A673 (cell line): ENCODE data around the gene C3orf70. TPM values are rescaled to one million over a fixed set of nuclear protein-coding genes. Genes with fewer than 3 reads are reported as not detected.

ENCODE experiments used
- BruUV-seq: library from RNA; stranded (reverse); fragments of 400-500 nt; replicated peaks from 2 replicates; lab custom pipeline; 2021; lab: Mats Ljungman, UMichigan
- CTCF ChIA-PET: fragments of 300-600 bp; sonication (Branson Sonifier 250); formaldehyde crosslinking; loops from one replicate; lab custom pipeline; 2022; ENCODE audit warnings: antibody characterized with exemption; lab: Charles Lee
- POLR2A ChIA-PET: fragments of 300-600 bp; sonication (Branson Sonifier 250); formaldehyde crosslinking; loops from one replicate; lab custom pipeline; 2022; ENCODE audit warnings: antibody characterized with exemption; ENCODE audit not compliant: low non-redundant PET; lab: Charles Lee
- DNase-seq: peaks from one replicate; pipeline ENCODE4 v3.0.0-alpha.2; 2015; ENCODE audit warnings: low spot score
- H3K27ac ChIP-seq: fragments of 200-600 bp; sonication (generic); 2 replicates; pipeline ENCODE4 v1.5.1; 2016; ENCODE audit warnings: mixed run types, low read depth, mild to moderate bottlenecking, mixed read lengths, antibody characterized with exemption, low read length; ENCODE audit not compliant: poor library complexity, severe bottlenecking
- H3K27me3 ChIP-seq: fragments of 200-600 bp; sonication (generic); replicated peaks from 2 replicates; pipeline ENCODE4 v1.6.1; 2017; ENCODE audit warnings: mixed run types, low read depth, mild to moderate bottlenecking, mixed read lengths, antibody characterized with exemption, low read length; ENCODE audit not compliant: insufficient read depth, poor library complexity
- H3K36me3 ChIP-seq: fragments of 200-600 bp; sonication (generic); 2 replicates; pipeline ENCODE4 v1.6.1; 2016; ENCODE audit warnings: mixed run types, mild to moderate bottlenecking, mixed read lengths, antibody characterized with exemption, low read length; ENCODE audit not compliant: insufficient read depth, poor library complexity, severe bottlenecking
- H3K4me1 ChIP-seq: fragments of 200-600 bp; sonication (generic); 2 replicates; pipeline ENCODE4 v1.6.1; 2017; ENCODE audit warnings: mixed run types, mild to moderate bottlenecking, mixed read lengths, antibody characterized with exemption, low read length; ENCODE audit not compliant: insufficient read depth, poor library complexity, severe bottlenecking
- H3K4me3 ChIP-seq: fragments of 200-600 bp; sonication (generic); 2 replicates; pipeline ENCODE4 v1.5.1; 2016; ENCODE audit warnings: low read depth, mixed run types, mild to moderate bottlenecking, mixed read lengths, low read length; ENCODE audit not compliant: poor library complexity, severe bottlenecking
- H3K9me3 ChIP-seq: fragments of 200-600 bp; sonication (generic); 2 replicates; pipeline ENCODE4 v1.6.1; 2016; ENCODE audit warnings: mixed run types, low read depth, mild to moderate bottlenecking, mixed read lengths, antibody characterized with exemption, low read length; ENCODE audit not compliant: poor library complexity, severe bottlenecking
- EZH2 ChIP-seq: fragments of 200-600 bp; sonication (generic); IDR thresholded peaks from 2 replicates; pipeline ENCODE4 v1.6.1; 2017; ENCODE audit warnings: borderline replicate concordance, low read depth, mild to moderate bottlenecking, mixed read lengths, antibody characterized with exemption, low read length; ENCODE audit not compliant: poor library complexity, severe bottlenecking
- intact Hi-C: fragments of 100-400 bp; cut with micrococcal nuclease; formaldehyde crosslinking; loops from one replicate; pipeline ENCODE4 v1.10.0; 2022; ENCODE audit not compliant: unreplicated experiment
- total RNA-seq: library from RNA; stranded (reverse); gene quantifications from 2 replicates; pipeline ENCODE4 v1.2.3, GENCODE V29; 2021
- TF ChIP-seq, protein P1 (sequence below): fragments of 300-800, 200-600 bp; sonication (generic); conservative IDR thresholded peaks from 2 replicates; pipeline ENCODE4 v1.5.1; 2017; ENCODE audit warnings: low read depth, mild to moderate bottlenecking, antibody characterized with exemption, low read length, moderate library complexity, mixed read lengths

C3orf70 gene
- total RNA-seq, 1 experiment from 2014 or later = 0.26 TPM

DNA sequence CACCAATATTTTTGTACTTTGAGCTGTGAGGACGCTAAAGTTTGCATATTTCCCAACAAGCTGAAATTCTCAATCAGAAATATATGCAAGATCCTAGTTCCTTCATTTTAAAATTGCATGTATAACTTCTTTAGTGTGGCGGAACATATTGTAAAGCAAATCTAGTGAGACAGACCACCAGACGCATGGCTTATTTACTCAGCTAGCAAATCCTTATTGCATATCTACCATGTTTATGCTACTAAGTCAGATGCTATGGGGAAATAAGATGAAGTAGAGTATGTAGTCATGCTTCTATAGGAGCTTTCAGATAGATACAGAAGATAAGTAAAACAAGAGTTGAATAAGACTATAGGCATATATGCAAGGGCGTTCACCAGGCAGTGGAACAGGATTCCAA, 62.0 kb downstream of the C3orf70 start:
- intact Hi-C loops = no loop called here
- CTCF ChIA-PET = no interaction called here
- BruUV-seq = no TSS peak

DNA sequence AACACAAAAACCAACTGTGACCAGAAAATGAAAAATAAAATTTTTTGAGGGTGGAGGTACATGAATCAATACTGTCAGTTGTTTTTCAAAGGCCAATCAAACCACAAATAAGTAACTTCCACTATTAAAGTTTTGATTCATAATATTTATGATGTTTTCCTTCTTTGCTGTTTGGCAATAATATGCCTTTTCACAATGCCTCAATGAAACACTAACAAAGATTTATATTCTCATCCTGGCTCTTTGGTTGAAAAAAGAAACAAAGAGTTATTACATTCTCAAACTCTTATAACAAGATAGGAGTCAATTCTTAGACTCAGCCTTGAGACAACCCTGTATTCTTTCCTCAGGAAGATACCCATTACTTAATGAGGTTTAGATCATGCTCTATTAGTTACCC, 63.1 kb downstream of the C3orf70 start:
- Histone ChIP-seq H3K27me3 (no peaks in the 10 kb centered on the region), H3K4me1 (no peaks in the 10 kb centered on the region), H3K4me3 (no peak overlapping the region), H3K9me3 (no peaks in the 10 kb centered on the region), H3K36me3 (no peaks in the 10 kb centered on the region), H3K27ac (no peak overlapping the region)
- no peak for DNase-seq
- POLR2A ChIA-PET = no interaction called here
- no TSS peak for BruUV-seq
- no peak for TF ChIP-seq EZH2
- TF ChIP-seq, protein P1, sequence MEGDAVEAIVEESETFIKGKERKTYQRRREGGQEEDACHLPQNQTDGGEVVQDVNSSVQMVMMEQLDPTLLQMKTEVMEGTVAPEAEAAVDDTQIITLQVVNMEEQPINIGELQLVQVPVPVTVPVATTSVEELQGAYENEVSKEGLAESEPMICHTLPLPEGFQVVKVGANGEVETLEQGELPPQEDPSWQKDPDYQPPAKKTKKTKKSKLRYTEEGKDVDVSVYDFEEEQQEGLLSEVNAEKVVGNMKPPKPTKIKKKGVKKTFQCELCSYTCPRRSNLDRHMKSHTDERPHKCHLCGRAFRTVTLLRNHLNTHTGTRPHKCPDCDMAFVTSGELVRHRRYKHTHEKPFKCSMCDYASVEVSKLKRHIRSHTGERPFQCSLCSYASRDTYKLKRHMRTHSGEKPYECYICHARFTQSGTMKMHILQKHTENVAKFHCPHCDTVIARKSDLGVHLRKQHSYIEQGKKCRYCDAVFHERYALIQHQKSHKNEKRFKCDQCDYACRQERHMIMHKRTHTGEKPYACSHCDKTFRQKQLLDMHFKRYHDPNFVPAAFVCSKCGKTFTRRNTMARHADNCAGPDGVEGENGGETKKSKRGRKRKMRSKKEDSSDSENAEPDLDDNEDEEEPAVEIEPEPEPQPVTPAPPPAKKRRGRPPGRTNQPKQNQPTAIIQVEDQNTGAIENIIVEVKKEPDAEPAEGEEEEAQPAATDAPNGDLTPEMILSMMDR = no peak
- intact Hi-C loops = no loop called here
- CTCF ChIA-PET = no interaction called here

More for the DNA sequence above, 62.0 kb downstream of the C3orf70 start:
- no peaks in the 10 kb centered on the region for H3K36me3 ChIP-seq
- H3K27ac ChIP-seq = no peak overlapping the region
- no peaks in the 10 kb centered on the region for H3K9me3 ChIP-seq
- TF ChIP-seq, protein P1 = no peak
- no peak for TF ChIP-seq EZH2
- no peaks in the 10 kb centered on the region for H3K4me1 ChIP-seq
- no peaks in the 10 kb centered on the region for H3K27me3 ChIP-seq
- POLR2A ChIA-PET = no interaction called here
- no peak overlapping the region for H3K4me3 ChIP-seq
- no peak for DNase-seq

DNA sequence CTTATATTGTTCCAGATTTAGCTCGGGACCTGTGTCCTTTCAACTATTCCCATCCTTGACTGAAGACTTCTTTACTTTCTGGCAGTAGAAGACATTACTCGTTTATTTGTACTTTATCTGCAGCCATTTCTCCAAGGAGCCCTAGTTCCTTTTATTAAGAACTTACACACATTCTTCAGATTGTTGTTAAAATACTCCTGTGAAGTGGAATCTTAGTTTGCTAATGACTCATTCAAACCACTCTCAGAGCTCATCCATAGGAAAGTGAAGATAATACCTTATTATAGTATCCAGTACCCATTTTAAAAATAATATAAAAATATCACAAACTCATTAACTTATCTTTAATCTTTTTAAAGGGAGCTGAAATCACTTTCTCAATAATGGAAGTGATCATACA, 63.5 kb downstream of the C3orf70 start:
- Histone ChIP-seq H3K27ac (no peak overlapping the region), H3K4me1 (no peaks in the 10 kb centered on the region), H3K27me3 (no peaks in the 10 kb centered on the region), H3K36me3 (no peaks in the 10 kb centered on the region), H3K4me3 (no peak overlapping the region), H3K9me3 (no peaks in the 10 kb centered on the region)
- ChIA-PET CTCF (no interaction called here), POLR2A (no interaction called here)
- intact Hi-C loops = no loop called here
- TF ChIP-seq, protein P1 = no peak
- no peak for TF ChIP-seq EZH2
- DNase-seq = no peak
- BruUV-seq = no TSS peak
